Body of pancreas (tissue), 4 donors: Measurements from ENCODE around the gene TOMM34. TPM values are rescaled to one million over a fixed set of nuclear protein-coding genes. Genes with fewer than 3 reads are reported as not detected.

Experiments used
- ATAC-seq: fragments of 150-250 bp; one replicate; pipeline ENCODE4 v1.9.1; 2016
- DNase-seq, 4 donors: peaks; one replicate each; pipeline ENCODE4 v3.0.0-alpha.2; 2019
- H3K27ac ChIP-seq, 4 donors: fragments of 200-600 bp; sonication (generic); 1 replicate in 3 of 4; 2 replicates in 1 of 4; pipeline versions ENCODE4 v1.5.1 to v1.6.1; 2016 to 2019; ENCODE audit warnings: mild to moderate bottlenecking in 1 of 4, mixed read lengths in 1 of 4, moderate library complexity in 1 of 4
- H3K27me3 ChIP-seq, 2 donors: fragments of 200-600 bp; sonication (generic); one replicate each; pipeline ENCODE4 v1.6.0; 2016; ENCODE audit warnings: mild to moderate bottlenecking in 1 of 2
- H3K36me3 ChIP-seq, 2 donors: fragments of 200-600 bp; sonication (generic); replicated peaks in 1 of 2; 2 replicates each; pipeline ENCODE4 v1.5.1; 2016; ENCODE audit warnings: low read depth in 2 of 2; ENCODE audit not compliant: insufficient read depth in 1 of 2
- H3K4me1 ChIP-seq: fragments of 200-600 bp; sonication (generic); one replicate; pipeline ENCODE4 v1.6.0; 2016
- H3K4me3 ChIP-seq, 2 donors: fragments of 200-600 bp; sonication (generic); 1 replicate in 1 of 2; 2 replicates in 1 of 2; pipeline ENCODE4 v1.5.1; 2016 to 2019
- H3K9me3 ChIP-seq, 3 donors: fragments of 200-600 bp; sonication (generic); 1 replicate in 2 of 3; 2 replicates in 1 of 3; pipeline ENCODE4 v1.5.1; 2016
- POLR2A ChIP-seq, 3 donors: fragments of 450-650 bp; IDR thresholded peaks; one replicate each; pipeline ENCODE4 v1.6.1; 2016; ENCODE audit warnings: antibody characterized with exemption in 3 of 3, mild to moderate bottlenecking in 2 of 3
- WGBS, 2 donors: methylation state at CpG; one replicate each; pipeline ENCODE4 v1.1.5; 2017; 5-methylcytosine and 5-hydroxymethylcytosine counted together
- intact Hi-C: fragments of 100-400 bp; cut with DNase I; formaldehyde crosslinking; loops from one replicate; pipeline ENCODE4 v1.15.1; 2023
- total RNA-seq, 2 donors: library from RNA; depleted of rRNA; stranded (reverse); fragments of >200 nt; gene quantifications; one replicate each; pipeline ENCODE4 v1.1.0, GENCODE V29; 2016
- TF ChIP-seq, protein P1 (sequence below), 7 experiments: fragments of 450-650 bp in 4 of 7; fragments of 200-600 bp in 3 of 7; sonication (generic) in 3 of 7; IDR thresholded peaks; one replicate each; pipeline ENCODE4 v1.5.1; 2016 to 2019; ENCODE audit warnings: antibody characterized with exemption in 7 of 7

Gene TOMM34
- total RNA-seq, 2 donors from 2014 or later, result 2.6 to 13.0 TPM

DNA sequence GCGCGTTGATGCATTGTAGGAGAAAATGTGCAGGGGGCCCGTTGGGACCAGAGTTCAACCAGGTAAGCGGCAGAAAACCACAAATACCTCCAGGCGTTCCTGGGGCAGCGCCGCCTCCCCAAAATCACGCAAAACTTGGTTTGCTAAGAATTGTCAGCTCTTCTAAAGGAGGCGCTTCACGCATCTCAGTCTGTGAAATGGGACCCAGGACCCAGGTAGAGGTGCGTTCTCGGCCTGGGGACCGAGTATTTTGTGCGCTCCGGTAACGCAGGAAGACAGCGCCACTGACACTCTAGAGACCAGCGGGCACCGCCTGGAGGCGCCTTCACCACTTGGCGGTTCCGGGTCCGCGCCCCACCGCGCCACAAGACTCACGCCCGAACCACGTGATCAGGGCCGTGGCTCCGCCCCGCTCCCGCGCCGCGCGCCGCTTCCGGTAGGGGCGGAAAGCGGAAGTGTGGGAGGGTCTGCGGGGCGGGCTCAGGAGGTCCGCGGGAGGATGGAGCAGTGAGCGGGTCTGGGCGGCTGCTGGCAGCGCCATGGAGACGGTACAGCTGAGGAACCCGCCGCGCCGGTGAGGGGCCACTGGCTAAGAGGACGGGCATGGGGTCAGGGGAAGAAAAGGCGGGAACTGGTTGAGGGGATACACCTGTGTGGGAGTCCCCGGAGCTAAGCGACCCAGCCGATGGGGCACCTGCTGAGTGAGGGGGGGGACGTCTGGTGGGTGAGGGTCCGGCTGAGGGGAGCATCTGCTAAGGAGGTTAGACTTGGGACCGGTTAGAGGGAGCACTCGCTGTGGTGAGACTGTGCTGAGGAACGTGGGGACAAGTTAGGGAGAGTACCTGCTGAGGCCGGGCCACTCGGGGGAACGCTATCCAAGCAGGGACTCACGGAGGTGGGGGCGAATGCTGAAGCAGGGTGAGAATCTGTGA, 6.1 kb upstream of the TOMM34 start, which contains the start of gene STK4:
Gene STK4 (plus strand): TSS at position 483 of the 932 bp plus-strand sequence. CDS start 57 bp downstream, at position 540.
- H3K4me3 ChIP-seq, result peak within 1 kb of the TSS; percentile 33 to 76
- intact Hi-C loops, result no loop called here
- TF ChIP-seq, protein P1, sequence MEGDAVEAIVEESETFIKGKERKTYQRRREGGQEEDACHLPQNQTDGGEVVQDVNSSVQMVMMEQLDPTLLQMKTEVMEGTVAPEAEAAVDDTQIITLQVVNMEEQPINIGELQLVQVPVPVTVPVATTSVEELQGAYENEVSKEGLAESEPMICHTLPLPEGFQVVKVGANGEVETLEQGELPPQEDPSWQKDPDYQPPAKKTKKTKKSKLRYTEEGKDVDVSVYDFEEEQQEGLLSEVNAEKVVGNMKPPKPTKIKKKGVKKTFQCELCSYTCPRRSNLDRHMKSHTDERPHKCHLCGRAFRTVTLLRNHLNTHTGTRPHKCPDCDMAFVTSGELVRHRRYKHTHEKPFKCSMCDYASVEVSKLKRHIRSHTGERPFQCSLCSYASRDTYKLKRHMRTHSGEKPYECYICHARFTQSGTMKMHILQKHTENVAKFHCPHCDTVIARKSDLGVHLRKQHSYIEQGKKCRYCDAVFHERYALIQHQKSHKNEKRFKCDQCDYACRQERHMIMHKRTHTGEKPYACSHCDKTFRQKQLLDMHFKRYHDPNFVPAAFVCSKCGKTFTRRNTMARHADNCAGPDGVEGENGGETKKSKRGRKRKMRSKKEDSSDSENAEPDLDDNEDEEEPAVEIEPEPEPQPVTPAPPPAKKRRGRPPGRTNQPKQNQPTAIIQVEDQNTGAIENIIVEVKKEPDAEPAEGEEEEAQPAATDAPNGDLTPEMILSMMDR (IDR thresholded peaks at IDR 0.05), result peak; percentile 35 to 68 (median 57)
- TF ChIP-seq POLR2A (IDR thresholded peaks at IDR 0.05), result peak; percentile 84 to 96 (median 94)
- peaks cover 28% of the 10 kb centered on the region for H3K4me1 ChIP-seq
- peak within 1 kb of the TSS; percentile 48 to 92 (median 75) for H3K27ac ChIP-seq
- WGBS, 2 donors, result 0 to 1% methylated on average over 58 to 68 of the region's 68 CpGs
- ATAC-seq (peak; percentile 98), DNase-seq (peak; percentile 93 to 96 (median 94))
- no peaks in the 10 kb centered on the region for H3K27me3 ChIP-seq
- H3K9me3 ChIP-seq, result no peaks in the 10 kb centered on the region
- no peaks in the 10 kb centered on the region for H3K36me3 ChIP-seq

DNA sequence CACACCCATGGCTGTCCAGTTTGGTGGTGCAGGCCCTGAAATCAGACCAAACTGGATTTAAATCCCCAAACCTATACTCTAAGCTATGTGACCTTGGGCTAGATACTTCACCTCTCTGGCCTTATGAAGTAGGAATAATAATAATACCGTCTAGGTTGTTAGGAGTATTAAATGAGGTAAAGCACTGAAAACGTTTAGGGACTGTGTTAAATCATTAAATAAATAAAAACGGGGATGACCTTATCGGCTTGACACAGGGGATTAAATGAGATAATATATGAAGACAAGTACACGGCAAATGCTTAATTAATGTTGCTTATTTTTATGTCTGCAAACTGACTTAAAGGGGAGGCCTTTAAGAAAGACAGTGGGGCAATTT, 5.4 kb upstream of the TOMM34 start:
- H3K27ac ChIP-seq, result peak overlapping the region; percentile 48 to 92 (median 75)
- ATAC-seq (no peak), DNase-seq (no peak)
- peaks cover 29% of the 10 kb centered on the region for H3K4me1 ChIP-seq
- H3K36me3 ChIP-seq, result no peaks in the 10 kb centered on the region
- intact Hi-C loops, result no loop called here
- H3K4me3 ChIP-seq, result peak overlapping the region; percentile 33 to 76
- H3K27me3 ChIP-seq, result no peaks in the 10 kb centered on the region
- WGBS, 2 donors, result 17 to 26% methylated on average over 5 of the region's 5 CpGs
- TF ChIP-seq, protein P1 (IDR thresholded peaks at IDR 0.05), result no peak
- TF ChIP-seq POLR2A (IDR thresholded peaks at IDR 0.05), result no peak
- H3K9me3 ChIP-seq, result no peaks in the 10 kb centered on the region

DNA sequence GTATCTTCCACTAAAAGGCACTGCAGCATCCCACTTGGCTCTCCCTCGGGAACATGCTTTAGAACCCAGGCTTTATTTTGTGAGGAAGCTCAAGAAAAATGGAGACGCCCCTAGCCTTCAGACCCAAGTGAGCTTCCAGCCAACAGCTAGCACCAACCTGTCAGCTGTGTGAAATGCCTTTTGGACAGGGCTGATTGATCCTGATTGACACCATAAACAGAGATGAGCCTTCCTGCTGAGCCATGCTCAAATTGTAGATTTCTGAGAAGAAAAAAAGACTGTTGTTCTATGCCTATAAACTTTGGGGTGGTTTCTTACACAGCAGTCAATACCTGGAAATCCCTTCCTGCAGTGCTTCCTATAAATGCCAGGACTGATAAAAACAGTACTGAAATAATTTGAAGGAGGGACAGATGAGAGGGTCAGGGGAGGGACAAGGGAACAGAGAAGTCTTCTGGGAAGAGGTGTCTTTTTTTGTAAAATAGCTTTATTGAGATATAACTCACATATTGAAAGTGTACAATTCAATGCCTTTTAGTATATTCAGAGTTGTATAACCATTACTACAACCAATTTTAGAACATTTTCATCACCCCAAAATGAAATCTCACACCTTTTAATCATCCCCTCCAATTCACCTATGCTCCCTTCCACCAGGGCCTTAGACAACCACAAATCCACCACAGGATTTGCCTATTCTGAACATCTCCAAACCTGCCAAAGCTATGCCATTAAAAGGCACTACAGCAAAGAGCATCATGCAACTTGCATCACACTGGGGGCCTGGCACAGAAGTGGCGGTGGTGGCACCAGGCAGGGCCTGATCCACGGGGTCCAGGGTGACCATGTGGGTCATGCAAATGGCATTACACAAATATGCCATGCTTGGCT, 3.4 kb upstream of the TOMM34 start:
- H3K9me3 ChIP-seq, result no peaks in the 10 kb centered on the region
- ATAC-seq (no peak), DNase-seq (no peak)
- intact Hi-C loops, result no loop called here
- 79 to 81% methylated on average over 4 of the region's 4 CpGs for WGBS, 2 donors
- no peak overlapping the region for H3K27ac ChIP-seq
- no peak overlapping the region for H3K4me3 ChIP-seq
- TF ChIP-seq, protein P1 (IDR thresholded peaks at IDR 0.05), result no peak
- no peak for TF ChIP-seq POLR2A (IDR thresholded peaks at IDR 0.05)
- no peaks in the 10 kb centered on the region for H3K36me3 ChIP-seq
- H3K27me3 ChIP-seq, result no peaks in the 10 kb centered on the region
- peaks cover 40% of the 10 kb centered on the region for H3K4me1 ChIP-seq

DNA sequence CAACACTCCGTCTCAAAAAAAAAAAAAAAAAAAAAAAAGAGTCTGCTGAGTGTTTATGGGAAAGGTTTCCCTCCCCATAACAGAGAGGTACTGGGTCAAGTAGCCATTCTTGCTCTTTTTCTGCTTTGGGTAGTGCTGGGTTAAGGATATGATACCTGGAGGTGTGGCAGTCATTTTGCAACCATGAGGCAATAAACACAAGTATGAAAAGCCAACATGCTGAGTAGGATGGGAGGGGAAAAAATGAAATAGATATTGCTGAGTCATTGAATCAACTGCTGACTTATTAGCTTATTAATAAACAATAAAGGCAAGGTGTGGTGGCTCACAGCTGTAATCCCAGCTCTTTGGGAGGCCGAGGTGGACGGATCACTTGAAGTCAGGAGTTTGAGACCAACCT, 2.3 kb upstream of the TOMM34 start:
- Histone ChIP-seq H3K36me3 (no peaks in the 10 kb centered on the region), H3K4me3 (no peak overlapping the region), H3K27ac (no peak overlapping the region), H3K9me3 (no peaks in the 10 kb centered on the region), H3K4me1 (peaks cover 32% of the 10 kb centered on the region), H3K27me3 (no peaks in the 10 kb centered on the region)
- ATAC-seq (no peak), DNase-seq (no peak)
- intact Hi-C loops, result no loop called here
- WGBS, 2 donors, result 88 to 96% methylated on average over 3 of the region's 3 CpGs
- no peak for TF ChIP-seq POLR2A (IDR thresholded peaks at IDR 0.05)
- TF ChIP-seq, protein P1 (IDR thresholded peaks at IDR 0.05), result no peak
